GM18507 (cell line): ENCODE measurements around the gene GPC6.
"Not testable (repeated sequence)": the region's sequence is repeated elsewhere in the genome, so short reads cannot be mapped to it uniquely, and the experiment has no call there.

Experiments used
- DNase-seq: peaks from one replicate; pipeline ENCODE4 v3.0.0; 2011; ENCODE audit warnings: low read depth; ENCODE audit not compliant: insufficient read length; ENCODE audit errors: extremely low spot score
- FAIRE-seq: peaks from 2 replicates; lab custom pipeline; 2011; peaks lifted over from hg19 to GRCh38; lab: Jason Lieb, UNC

The GPC6 gene

DNA sequence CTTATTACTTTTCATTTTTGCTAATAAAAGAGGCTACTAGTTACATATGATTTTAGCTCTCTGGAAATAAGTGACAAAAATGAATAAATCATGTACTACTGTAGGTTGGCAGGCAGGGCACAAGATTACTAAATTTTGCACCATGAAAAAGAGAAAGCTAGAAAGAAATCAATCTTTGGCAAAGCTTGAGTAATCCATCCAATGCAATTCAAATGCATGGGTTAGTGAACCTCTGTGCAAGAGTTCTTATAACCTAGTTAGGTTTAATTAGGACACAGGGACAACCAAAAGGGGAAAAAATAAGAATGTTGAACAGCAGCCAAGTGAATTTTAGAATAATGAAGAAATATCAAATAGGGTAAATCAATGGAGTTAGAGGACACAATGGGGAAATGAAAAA is 947.4 kb downstream of the GPC6 start:
- FAIRE-seq: no peak
- DNase-seq: no peak

DNA sequence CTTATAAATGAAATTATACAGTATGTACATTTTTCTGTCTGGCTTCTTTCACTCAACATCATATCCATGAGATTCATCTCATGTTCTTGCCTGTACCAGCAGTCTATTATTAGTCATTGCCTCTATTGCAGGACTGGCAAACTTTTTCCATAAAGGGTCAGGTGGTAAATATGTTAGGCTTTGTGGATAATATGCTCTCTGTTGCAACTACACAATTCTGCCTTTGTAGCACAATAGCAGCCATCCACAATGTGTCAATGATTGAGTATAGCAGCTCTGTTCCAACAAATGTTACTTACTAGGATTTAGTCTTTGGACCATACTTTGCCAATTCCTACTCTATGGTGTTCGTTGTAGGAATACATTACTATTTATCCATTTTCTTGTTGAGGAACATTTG is 948.5 kb downstream of the GPC6 start:
- no peak for FAIRE-seq
- no peak for DNase-seq

DNA sequence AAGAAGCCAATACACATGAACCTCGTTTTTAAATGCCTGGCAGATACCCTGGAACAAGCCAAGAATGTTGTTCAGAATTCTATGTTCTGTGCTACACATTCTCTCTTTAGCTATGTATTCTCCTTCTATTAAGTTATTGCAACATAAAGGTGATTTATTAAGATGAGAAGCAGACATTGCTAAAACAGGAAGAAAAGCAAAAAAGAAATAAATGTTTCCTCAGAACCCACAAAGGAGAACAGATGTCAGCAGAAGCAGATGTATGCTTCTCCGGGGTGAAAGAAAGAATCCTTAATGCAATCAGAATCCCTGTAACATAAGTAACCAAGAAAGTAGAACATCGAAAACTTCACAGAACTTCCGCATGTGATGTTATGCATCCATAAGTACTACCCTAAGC is 950.0 kb downstream of the GPC6 start:
- FAIRE-seq: no peak
- DNase-seq: no peak

DNA sequence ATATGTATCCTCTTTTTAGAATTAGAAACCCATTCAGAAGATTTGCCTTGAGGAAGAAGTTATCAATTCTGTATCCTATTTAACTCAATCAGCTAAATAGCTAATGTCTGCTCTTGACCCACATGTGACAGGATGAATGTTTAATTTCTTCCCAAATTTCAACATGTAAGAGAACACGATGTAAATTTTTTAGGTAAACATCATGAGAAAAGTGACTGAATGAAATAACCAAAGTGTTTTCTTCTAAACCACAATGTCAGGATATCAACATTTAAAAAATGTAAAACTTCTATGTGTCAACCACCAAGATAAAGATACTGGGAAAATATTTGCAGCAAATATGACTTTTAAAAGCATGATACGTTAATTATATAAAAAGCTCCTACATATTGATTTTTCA is 950.4 kb downstream of the GPC6 start:
- no peak for FAIRE-seq
- no peak for DNase-seq

DNA sequence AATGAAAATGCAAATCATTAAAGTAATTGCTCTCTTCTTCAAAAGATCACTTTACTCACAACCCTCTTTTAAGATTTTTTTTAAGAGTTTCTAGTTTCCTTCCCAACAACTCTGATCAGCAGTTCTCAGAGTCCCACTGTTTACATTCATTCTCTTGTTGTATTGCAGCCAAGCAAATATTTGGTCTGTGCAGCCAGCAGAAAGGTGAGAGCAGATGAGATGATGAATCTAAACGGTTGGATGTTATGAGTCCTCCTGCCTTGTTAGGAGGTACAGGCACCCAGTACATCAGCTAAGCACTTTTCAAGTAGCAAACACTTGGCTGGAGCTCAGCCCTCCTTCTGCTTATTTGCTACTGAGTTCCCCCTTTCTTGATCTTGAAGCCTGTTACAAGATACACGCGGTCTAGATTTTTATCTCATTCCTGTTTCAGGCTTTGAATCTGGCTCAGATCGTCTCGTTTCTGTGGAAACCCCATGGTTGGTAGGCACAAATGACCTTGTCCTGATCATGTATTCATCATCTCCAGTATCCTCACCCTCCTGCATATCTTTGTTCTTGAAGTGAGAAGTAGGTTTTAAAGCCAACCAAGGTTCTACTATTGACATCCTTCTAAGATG is 952.1 kb downstream of the GPC6 start:
- FAIRE-seq (no peak), DNase-seq (no peak)

DNA sequence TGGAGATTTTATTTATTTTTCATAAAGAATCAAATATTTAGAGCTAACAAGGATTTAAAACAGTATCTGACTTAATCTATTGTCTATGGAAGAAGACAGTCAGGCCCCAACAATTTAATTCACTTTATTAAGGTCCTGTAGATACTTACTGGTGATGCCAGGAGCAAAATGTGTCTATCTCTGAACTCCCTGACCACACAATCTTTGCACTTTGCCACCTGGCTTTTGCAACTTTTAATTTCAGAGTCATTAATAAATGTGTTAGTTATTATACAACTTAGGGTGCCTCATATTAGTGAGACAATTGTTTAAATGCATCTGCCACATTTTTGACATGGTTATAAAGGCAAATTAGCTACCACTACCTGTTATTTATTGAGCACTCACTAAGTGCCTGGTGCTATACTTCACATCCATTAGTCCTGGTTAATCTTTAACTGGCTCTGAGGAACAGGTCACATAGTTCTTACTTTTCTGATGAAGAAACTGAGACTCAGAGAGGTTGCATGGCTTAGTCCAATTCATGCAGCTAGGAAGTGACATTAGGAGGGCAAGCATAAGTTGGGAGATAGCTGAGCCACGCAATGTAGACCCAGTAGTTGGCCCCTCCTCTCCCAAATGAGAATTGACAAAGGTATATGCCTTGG is 955.0 kb downstream of the GPC6 start:
- no peak for DNase-seq

DNA sequence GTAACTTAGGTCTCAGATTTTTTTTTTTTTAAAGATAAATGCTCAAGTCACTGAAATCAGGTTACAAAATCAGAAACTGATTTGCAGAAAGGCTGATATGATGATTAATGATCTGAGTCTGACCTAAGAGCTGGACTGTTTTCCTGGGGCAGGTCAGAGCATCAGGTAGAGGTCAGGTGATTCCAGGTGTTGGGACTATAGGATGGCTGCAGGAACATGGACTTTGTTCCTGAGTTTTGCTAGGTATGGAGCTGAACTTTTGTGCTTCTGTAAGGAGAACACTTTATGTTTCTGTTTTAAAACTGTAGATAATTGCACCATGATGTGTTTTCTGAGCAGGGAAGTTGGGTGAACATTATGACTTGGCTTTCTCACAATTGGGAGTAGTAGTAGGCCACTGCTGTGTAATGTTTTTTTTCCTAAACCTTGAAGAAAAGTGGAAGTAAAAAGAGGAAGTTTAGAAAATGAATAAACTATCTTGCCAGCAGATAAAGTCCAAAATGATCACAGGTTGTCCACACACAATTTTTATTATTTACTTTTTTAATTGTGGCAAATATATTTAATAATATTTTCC is 955.7 kb downstream of the GPC6 start:
- no peak for DNase-seq
- no peak for FAIRE-seq

More for the DNA sequence above, 955.0 kb downstream of the GPC6 start:
- no peak for FAIRE-seq

DNA sequence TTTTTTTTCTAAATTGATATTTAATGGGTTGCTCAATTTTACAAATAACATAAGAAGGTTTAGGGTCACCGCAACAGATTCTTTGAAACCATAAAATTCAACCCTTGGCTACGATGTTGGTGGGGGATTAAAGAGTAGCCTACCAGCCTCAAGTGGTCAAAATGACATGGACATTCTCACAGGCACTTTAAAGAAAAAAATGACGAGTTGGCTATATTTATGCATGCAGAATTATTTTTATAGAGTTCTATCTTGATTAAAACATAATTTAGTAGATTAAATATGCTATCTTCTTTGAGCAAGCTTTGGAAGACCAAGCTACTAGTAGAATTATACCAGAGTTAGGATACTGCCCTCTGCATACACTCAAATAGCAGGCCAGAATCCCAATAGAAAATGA is 959.9 kb downstream of the GPC6 start:
- FAIRE-seq: no peak

DNA sequence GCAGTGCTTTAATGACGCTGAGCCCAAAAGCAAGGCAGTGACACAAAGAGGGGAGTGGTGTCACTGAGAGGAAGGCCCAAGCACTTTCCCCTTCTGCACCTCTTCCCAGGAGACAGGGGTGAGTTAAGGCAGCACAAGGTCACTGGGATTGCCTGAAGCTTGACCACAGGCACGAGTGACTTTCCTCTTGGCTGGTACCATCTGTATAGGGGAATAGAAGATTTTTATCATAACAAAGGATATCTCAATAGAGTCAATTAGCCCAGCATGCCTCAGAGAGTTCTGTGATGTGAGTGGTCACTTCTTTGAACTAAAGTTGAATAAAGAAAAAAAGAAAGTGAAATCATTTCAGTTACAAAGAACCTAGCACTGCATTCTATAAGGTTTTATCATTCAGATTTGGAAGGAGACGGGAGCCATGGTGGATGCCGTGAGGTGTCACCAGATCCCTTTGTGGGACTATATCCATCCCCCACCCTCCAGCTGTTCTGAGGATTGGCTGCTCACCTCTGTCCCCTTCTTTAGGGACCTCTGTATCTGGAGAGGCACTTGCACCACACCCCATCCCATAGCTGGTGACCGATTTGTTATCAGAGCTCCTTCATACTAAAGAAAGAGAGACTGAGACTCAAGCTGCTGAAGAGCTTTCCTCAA is 961.7 kb downstream of the GPC6 start:
- DNase-seq (no peak), FAIRE-seq (no peak)

More for the DNA sequence above, 959.9 kb downstream of the GPC6 start:
- no peak for DNase-seq

DNA sequence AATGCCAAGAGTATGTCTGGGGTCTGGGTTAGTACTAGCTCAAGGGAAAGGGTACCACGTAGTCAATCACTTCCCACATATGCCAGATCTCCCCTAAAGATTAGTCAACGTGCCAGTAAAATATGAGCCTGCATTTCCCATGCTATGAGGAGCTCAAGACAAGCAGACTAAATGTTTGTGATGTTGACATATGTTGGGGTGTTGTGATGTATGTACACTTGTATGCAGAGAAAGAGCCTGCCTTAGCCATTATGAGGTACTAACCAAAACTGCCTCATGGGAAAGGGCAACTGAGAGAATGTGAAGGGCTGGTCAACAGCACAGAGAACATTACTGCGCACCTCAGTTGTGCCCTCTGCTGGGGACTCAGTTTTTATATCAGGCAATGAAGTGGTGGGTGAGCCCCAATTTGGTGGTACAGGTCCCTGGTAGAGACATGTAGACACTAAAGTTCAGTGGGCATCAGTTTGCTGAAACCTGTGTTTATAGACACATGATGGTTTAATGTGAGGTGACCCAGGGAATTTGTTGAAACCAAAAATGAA is 965.9 kb downstream of the GPC6 start:
- DNase-seq: no peak
- FAIRE-seq: no peak

DNA sequence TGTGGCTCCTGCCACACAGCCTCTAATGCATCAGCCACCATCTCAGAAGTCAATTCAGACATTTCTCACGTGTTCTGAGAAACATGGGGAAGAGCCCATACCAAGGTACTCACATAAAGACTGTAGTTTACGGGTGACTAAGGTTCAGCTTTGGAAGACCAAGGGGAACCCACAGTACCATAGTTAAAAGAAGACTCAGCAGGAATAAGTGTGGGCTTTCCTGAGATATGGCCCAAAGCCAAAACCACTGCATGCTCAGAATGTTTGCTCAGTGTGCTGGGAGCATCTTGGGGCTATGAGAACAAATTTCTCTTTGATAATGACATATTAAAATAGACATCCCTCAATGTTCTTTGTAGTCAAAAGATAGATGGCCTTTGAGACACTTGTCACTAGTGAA is 969.1 kb downstream of the GPC6 start:
- FAIRE-seq (no peak), DNase-seq (no peak)

DNA sequence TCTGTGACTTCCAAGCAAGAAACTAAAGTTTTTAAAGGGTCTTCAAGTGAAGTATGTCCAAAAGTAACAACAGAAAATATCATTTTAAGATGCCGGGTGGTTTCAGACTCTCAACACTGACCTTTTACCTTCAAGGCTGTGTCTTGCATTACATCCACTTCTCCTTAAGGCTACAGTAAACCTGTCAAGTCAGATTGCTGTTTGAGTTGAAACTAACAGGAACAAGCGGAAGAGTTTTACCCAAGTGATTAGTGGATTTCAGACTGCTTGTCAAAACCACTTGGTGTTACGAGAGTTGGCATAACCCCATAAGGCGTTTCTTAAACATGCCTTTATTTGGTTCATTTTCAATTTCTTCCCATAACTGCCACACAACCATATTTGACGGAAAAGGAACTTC is 969.8 kb downstream of the GPC6 start:
- FAIRE-seq (no peak), DNase-seq (no peak)

DNA sequence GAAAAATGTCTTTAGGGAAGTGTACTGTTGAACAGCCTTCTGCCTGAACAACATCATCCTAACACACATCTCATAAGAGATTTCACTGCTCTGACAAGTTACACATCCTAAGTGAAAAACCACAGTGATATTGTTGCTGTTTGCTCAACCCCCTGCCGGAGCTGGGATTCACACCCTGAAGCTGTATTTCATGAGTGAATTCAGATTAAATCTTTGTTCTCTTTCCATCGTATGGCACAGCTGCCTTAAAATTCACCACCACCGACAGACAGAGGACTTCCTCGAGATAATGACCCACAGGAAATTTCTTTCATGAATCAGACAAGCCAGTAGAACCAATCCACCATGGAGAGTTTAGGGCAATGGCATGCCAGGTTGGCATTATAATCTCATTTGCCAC is 972.1 kb downstream of the GPC6 start:
- DNase-seq (no peak), FAIRE-seq (no peak)

DNA sequence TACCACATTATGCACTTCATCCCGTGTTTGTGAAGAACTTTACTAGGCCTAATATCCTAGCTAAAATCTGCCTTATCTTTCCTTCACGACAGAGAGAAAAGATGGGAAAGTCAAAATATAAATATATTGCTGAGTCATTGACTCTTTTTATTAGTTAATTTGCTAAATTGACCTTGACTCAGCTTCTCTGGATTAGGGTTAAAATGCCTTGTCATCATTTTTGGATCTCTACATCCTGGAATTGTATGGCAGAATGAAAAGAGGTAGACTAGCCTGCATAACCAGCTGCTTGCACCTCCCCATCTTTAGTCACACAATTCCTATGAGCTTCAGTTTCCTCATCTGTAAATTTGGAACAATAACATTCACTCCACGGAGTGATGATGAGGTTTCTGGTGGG is 972.5 kb downstream of the GPC6 start:
- DNase-seq: no peak
- no peak for FAIRE-seq

DNA sequence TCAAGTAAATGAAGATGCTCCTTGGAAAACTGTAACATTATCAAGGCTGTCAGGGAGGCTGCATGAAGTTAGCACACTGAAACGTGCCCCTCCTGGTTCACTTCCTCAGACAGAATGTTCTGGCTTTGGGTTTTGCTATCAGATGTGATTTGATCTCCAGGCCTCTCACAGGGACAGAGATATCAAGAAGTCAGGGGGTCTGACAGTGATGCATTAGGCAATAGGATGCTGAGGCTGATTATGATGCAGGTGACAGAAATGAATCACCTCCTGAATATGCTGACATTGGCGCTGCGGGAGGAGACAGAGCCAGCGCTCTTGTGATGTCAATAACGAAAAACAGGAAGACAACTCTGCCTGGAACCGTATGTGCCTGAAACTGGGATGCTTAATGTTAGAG is 974.4 kb downstream of the GPC6 start:
- FAIRE-seq: no peak
- no peak for DNase-seq

DNA sequence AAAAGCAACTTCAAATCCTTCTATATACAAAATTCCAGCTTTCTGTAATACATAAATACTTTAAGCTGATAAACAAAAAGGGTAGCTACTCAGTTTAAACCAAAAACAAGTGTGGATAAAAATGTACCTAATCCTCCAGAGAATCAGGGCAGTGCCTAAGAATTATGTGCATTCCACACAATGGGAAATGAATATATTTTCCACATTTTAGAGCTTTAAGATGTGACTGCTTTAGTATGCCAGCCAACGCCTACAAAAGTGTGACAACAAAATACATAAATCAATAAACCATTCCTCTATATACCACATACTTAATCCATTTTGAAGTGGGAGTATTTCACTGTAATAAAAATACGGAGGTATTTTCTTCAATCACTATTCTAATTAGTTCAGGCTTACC is 977.6 kb downstream of the GPC6 start:
- DNase-seq: no peak
- FAIRE-seq: no peak

DNA sequence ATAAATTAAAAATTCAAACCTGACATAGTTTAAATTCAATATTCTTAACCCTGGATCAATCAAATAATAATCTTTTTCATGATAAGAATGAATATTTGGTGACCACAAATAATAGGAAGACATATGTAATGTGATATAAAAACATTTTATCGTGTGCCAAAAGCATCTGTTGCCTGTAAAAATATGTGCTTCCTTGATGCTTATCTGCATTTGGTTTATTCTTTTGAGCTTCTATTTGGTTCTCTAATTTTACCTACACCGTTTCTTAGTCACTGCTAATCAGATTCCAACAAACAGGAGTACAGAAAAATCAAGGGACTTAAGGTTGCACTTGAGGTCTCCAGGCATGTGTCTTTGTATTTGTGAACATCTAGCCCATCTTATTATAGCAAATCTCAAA is 978.3 kb downstream of the GPC6 start:
- no peak for DNase-seq
- FAIRE-seq: no peak

DNA sequence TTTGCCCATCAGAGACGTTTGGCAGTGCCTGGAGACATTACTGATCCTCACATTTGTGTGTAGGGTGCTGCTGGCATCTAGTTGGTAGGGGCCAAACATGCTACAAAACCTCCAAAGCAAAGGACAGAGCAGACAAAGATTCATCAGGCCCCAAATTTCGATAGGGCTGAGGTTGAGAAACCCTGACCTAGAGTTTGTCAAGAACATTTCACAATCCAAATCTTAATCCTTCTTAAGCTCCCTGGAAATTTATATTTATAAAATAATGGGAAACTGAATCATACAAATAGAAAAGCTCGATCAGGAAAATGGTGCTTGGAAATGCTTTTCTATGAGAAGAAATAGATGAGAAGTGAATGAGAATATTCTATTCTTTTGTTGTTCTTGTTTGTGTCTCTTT is 979.3 kb downstream of the GPC6 start:
- FAIRE-seq (no peak), DNase-seq (no peak)

DNA sequence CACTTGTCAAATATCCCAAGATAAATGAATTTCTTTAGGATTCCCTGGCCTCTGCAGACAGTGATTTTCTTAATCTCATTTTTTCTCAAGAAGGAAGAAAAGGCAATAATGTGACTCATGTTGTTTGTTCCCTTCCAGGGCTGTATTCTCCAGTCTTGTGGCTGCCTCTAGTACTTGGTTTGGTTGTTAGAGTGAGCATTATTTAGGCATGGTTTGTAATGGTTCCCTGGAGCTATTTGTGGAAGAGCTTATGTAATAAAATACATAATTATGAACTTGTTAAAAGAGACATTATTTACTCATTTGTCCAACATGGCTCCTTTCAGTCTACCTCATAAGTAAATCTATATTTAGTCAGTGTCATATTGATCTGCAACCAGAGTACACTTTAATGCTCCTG is 982.5 kb downstream of the GPC6 start:
- DNase-seq: no peak
- FAIRE-seq: no peak

DNA sequence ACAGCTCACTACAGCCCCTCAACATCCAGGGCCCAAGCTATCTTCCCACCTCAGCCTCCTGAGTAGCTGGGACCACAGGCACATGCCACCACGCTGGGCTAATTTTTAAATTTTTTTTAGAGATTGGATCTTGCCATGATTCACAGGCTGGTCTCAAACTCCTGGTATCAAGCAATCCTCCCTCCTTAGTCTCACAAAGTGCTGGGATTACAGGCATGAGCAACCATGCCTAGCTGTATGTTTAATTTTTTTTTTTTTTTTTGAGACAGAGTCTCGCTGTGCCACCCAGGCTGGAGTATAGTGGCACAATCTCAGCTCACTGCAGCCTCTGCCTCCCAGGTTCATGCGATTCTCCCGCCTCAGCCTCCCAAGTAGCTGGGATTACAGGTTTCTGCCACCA is 983.3 kb downstream of the GPC6 start:
- not testable (repeated sequence) for DNase-seq, FAIRE-seq

DNA sequence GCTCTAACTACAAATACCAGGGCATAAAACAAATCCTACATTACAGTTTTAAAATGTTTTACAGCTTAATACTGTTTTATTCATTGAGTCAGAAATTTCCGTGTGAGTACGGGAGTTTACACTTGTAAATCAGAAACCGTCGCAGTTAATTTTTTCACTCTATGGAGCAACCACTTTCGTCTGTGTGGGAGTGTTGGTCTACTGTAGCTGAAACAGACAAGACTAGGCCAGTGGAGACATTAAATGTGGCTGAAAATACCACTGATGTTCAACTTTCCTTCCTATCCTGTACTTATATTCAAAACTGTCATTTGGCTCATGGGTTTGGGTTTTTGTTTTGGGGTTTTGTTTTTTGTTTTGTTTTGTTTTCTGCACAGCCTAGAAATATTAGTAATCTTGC is 984.2 kb downstream of the GPC6 start:
- FAIRE-seq (no peak), DNase-seq (no peak)
